Measurements from ENCODE around the gene IFT80.

DNA sequence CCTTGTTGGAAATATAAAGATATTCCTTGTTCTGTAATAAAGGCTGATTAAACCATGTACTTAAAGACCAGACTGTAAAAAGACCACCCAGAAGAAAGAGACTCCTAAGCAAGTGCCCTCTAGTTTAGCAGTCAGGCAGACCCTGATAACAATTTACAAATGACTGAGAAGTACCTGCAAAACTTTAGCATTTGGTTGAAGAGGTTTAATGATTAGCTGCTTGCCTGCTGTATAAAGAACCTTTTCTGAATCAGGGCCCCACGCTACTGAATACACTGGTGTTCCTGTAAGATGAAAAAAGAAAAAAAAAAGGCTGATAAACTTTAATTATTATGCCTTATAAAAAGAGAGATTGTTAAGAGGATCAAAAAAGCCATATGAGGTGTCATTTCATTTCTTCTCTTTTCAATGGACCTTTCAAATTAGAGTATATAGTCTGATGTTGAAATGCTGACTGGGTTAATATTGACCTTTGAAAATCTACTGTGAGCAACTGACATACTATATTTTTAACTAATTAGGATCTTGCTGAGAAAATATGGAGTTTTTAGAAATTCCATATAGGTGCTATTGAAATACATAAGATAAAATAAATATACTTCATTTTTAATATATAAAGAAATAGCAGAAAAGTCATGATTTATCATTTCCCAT, 33.0 kb downstream of the IFT80 start:
- TF ChIP-seq CTCF (IDR thresholded peaks at IDR 0.05; ENCODE audit: poor library complexity) (no peak), EZH2 (IDR thresholded peaks at IDR 0.05; ENCODE audit: borderline replicate concordance) (no peak), EZH2phosphoT487 (IDR thresholded peaks at IDR 0.05; ENCODE audit: low read depth, severe bottlenecking, unreplicated experiment) (no peak)
